Left ventricle myocardium inferior (tissue), 1 donor: ENCODE measurements around the gene EPHA7. TPM values are rescaled to one million over a fixed set of nuclear protein-coding genes. Genes with fewer than 3 reads are reported as not detected.
A peak's percentile ranks its signal among the peaks of the same experiment; 100 is the strongest.

ENCODE experiments used
- DNase-seq: peaks from one replicate; pipeline ENCODE4 v3.0.0-alpha.2; 2020
- H3K27ac ChIP-seq: fragments of 200-600 bp; replicated peaks from 2 replicates; pipeline ENCODE4 v1.8.0; 2021
- H3K27me3 ChIP-seq: fragments of 200-600 bp; 2 replicates; pipeline ENCODE4 v1.8.0; 2021; ENCODE audit warnings: low read depth
- H3K36me3 ChIP-seq: fragments of 200-600 bp; 2 replicates; pipeline ENCODE4 v1.8.0; 2021
- H3K4me1 ChIP-seq: fragments of 200-600 bp; 2 replicates; pipeline ENCODE4 v1.8.0; 2021
- H3K4me3 ChIP-seq: fragments of 200-600 bp; 2 replicates; pipeline ENCODE4 v1.8.0; 2021; ENCODE audit warnings: mild to moderate bottlenecking, moderate library complexity
- H3K9me3 ChIP-seq: fragments of 200-600 bp; replicated peaks from 2 replicates; pipeline ENCODE4 v1.8.0; 2021
- intact Hi-C: fragments of 100-400 bp; cut with micrococcal nuclease; formaldehyde crosslinking; loops from one replicate; pipeline ENCODE4 v1.11.0; 2022
- total RNA-seq: library from RNA; stranded (reverse); fragmentation: NEBNext Ultra II Directional; extraction: Animal tissue kit (Norgen Biotek cat#: 25700); gene quantifications from one replicate; pipeline ENCODE4 v1.2.1, GENCODE V29; 2021
- TF ChIP-seq, protein P1 (sequence below): fragments of 200-600 bp; IDR thresholded peaks from 2 replicates; pipeline ENCODE4 v1.8.0; 2021; ENCODE audit warnings: antibody characterized with exemption, mild to moderate bottlenecking, borderline replicate concordance
- donor health status: DM: no; HTN: yes; CAD: no; lungs with severe emphysema.

The EPHA7 gene
- total RNA-seq, 1 donor from 2014 or later = 12.5 TPM

DNA sequence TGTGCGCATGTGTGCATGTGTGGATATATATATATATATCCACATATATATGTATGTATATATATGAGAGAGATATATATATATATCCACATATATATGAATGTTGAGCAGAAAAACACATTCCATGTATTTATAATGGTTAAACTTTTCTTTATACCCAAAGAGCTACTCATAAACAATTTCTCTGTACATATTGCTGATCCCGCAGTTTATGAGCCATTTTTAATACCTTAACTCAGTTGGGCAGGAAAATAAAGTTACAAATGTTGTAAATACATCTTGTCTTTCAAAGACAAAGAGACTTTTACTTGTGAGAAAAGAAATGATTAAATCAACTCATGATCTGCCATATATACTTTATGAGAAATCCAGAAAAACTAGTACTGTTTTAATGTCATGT, 18.1 kb upstream of the EPHA7 start:
- Histone ChIP-seq H3K27me3 (no peaks in the 10 kb centered on the region), H3K4me1 (no peaks in the 10 kb centered on the region), H3K36me3 (no peaks in the 10 kb centered on the region), H3K9me3 (peaks cover 10% of the 10 kb centered on the region), H3K4me3 (no peak overlapping the region), H3K27ac (no peak overlapping the region)
- DNase-seq = no peak
- TF ChIP-seq, protein P1, sequence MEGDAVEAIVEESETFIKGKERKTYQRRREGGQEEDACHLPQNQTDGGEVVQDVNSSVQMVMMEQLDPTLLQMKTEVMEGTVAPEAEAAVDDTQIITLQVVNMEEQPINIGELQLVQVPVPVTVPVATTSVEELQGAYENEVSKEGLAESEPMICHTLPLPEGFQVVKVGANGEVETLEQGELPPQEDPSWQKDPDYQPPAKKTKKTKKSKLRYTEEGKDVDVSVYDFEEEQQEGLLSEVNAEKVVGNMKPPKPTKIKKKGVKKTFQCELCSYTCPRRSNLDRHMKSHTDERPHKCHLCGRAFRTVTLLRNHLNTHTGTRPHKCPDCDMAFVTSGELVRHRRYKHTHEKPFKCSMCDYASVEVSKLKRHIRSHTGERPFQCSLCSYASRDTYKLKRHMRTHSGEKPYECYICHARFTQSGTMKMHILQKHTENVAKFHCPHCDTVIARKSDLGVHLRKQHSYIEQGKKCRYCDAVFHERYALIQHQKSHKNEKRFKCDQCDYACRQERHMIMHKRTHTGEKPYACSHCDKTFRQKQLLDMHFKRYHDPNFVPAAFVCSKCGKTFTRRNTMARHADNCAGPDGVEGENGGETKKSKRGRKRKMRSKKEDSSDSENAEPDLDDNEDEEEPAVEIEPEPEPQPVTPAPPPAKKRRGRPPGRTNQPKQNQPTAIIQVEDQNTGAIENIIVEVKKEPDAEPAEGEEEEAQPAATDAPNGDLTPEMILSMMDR = no peak
- intact Hi-C loops = no loop called here

DNA sequence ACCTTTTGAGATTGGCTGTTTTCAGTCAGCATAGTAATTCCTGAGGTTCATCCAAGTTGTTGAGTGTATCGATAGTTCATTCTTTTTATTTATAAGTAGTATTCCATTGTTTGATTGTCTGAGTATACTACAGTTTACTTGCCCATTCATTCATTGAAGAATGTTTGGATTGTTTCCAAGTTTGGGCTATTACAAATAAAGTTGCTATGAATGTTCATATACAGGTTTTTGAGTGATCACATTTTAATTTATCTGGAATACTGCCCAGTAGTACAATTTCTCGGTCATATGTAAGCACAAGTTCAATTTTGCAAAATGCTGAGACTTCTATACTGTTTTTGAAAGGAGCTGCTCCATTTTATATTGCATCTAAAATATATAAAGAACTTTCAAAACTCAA, 14.2 kb upstream of the EPHA7 start:
- Histone ChIP-seq H3K4me1 (no peaks in the 10 kb centered on the region), H3K27ac (no peak overlapping the region), H3K4me3 (no peak overlapping the region), H3K27me3 (no peaks in the 10 kb centered on the region), H3K36me3 (no peaks in the 10 kb centered on the region), H3K9me3 (peaks cover 10% of the 10 kb centered on the region)
- intact Hi-C loops = no loop called here
- TF ChIP-seq, protein P1 = no peak
- DNase-seq = no peak

DNA sequence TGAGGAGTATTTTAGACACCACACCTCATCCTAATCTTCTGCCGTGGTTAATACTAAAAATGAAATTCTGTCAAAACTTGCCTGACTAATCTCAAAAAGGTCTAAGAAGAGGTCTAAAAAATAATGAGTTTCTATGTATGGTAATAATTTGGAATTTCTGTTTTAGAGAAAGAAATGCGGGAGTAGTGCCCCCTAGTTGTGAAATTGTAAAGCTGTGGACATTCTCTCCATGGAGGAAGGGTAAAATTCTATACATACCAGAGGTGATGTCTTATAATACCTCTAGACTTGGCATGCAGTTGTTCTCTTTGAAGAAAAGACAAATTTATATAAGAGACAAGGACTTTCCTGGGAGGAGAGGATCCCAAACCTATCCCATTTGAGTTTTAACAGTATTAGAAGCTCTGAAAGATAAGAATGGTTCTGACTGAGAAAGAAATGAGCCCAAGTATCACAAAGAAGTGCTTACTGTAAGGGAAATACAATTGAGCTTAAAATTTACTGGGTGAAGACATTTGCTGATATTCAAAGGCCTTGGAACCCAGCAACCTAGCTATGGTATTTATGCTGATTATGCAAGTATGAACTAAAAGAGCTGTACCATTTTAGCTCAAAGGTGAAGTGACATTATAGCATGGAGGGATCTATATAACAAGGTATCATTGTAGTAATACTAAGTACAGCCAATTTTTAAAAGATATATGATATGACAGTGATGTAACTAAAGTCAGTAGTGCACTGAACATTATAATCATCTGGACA, 5.1 kb upstream of the EPHA7 start:
- TF ChIP-seq, protein P1 = peak; percentile 69
- Histone ChIP-seq H3K4me3 (no peak overlapping the region), H3K4me1 (peaks cover 9% of the 10 kb centered on the region), H3K36me3 (no peaks in the 10 kb centered on the region), H3K9me3 (no peaks in the 10 kb centered on the region), H3K27ac (no peak overlapping the region), H3K27me3 (peaks cover 38% of the 10 kb centered on the region)
- DNase-seq = no peak
- intact Hi-C loops = no loop called here

DNA sequence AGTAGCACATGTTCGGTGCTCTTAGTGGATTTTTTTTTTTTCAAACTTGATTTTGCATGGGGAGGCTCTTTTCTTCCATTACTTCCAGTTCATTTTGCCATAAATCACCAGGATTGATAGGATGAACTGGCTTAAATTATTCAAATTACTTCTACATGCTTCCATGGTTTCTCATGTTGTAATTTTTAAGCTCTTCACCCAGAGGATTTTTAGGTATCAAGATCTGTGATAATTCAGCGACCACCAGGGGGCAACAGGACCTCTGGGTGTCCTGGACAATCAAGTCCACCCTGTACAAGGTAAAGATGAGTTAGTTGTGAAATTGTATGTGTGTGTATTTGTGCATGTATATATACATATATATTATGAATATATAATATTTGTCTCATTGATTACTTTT, 4.2 kb upstream of the EPHA7 start:
- Histone ChIP-seq H3K27ac (no peak overlapping the region), H3K27me3 (peaks cover 45% of the 10 kb centered on the region), H3K4me3 (no peak overlapping the region), H3K4me1 (peaks cover 16% of the 10 kb centered on the region), H3K36me3 (no peaks in the 10 kb centered on the region), H3K9me3 (no peaks in the 10 kb centered on the region)
- intact Hi-C loops = no loop called here
- peak; percentile 11 for DNase-seq
- TF ChIP-seq, protein P1 = peak; percentile 55

- Histone ChIP-seq H3K27ac (peak overlapping the region; percentile 72), H3K36me3 (no peaks in the 10 kb centered on the region), H3K4me1 (peaks cover 41% of the 10 kb centered on the region), H3K27me3 (peaks cover 77% of the 10 kb centered on the region), H3K9me3 (no peaks in the 10 kb centered on the region), H3K4me3 (peak overlapping the region; percentile 76)
- DNase-seq = no peak
- intact Hi-C loops = no loop called here
- TF ChIP-seq, protein P1 = no peak
Measured at GRCh38 chr6:93420163-93420795, 920 bp upstream of the EPHA7 start.
